DMS153 (cell line): ENCODE data around the gene RHAG.

Source experiments
- DNase-seq: peaks from one replicate; lab custom pipeline; 2025; lab: John Stamatoyannopoulos, UW

Gene RHAG

GRCh38 chr6:49564552-49564951 is 72.1 kb downstream of the RHAG start:
- DNase-seq, result no peak

- no peak for DNase-seq
Measured at GRCh38 chr6:49563006-49563886, 73.4 kb downstream of the RHAG start.

- no peak for DNase-seq
Measured at GRCh38 chr6:49558238-49558637, 78.4 kb downstream of the RHAG start.

- DNase-seq, result peak; percentile 6
Measured at GRCh38 chr6:49557177-49557576, 79.5 kb downstream of the RHAG start.

- DNase-seq, result peak; percentile 89
Measured at GRCh38 chr6:49556429-49556837, 80.2 kb downstream of the RHAG start.

GRCh38 chr6:49555951-49556350 is 80.7 kb downstream of the RHAG start:
- DNase-seq, result no peak
